Caco-2 (cell line): ENCODE measurements around the gene STK32C. TPM values are rescaled to one million over a fixed set of nuclear protein-coding genes. Genes with fewer than 3 reads are reported as not detected.

ENCODE experiments used
- BruUV-seq: library from RNA; stranded (reverse); fragments of 400-500 nt; replicated peaks from 2 replicates; lab custom pipeline; 2021; lab: Mats Ljungman, UMichigan
- CTCF ChIA-PET: fragments of 300-600 bp; sonication (Branson Sonifier 250); formaldehyde crosslinking; loops from one replicate; lab custom pipeline; 2022; ENCODE audit warnings: antibody characterized with exemption; lab: Charles Lee
- POLR2A ChIA-PET: fragments of 300-600 bp; sonication (Branson Sonifier 250); formaldehyde crosslinking; loops from one replicate; lab custom pipeline; 2022; ENCODE audit warnings: antibody characterized with exemption; lab: Charles Lee
- DNase-seq, 2 experiments: peaks; one replicate each; pipeline versions ENCODE4 v3.0.0 to v3.0.0-alpha.2; 2020 to 2022
- H3K27me3 ChIP-seq: replicated peaks from 2 replicates; pipeline ENCODE4 v1.6.0; 2011; ENCODE audit warnings: low read length; ENCODE audit not compliant: control insufficient read depth, insufficient read depth
- H3K36me3 ChIP-seq: 2 replicates; pipeline ENCODE4 v1.5.1; 2011; ENCODE audit warnings: low read length; ENCODE audit not compliant: control insufficient read depth, insufficient read depth
- H3K4me1 ChIP-seq: fragments of 250-450 bp; sonication (Bioruptor Pico); 2 replicates; pipeline ENCODE4 v1.5.1; 2020; ENCODE audit warnings: mild to moderate bottlenecking
- H3K4me3 ChIP-seq: 2 replicates; pipeline ENCODE4 v1.5.1; 2011; ENCODE audit warnings: low read depth, mild to moderate bottlenecking, control low read depth, low read length
- H3K9me3 ChIP-seq: fragments of 250-450 bp; sonication (Bioruptor Pico); 2 replicates; pipeline ENCODE4 v1.5.1; 2020; ENCODE audit warnings: mild to moderate bottlenecking, moderate library complexity
- H3K27ac Mint-ChIP-seq: one replicate; pipeline ENCODE4 v1.8.0; 2022; ENCODE audit warnings: mixed read lengths; ENCODE audit not compliant: unreplicated experiment
- H3K27me3 Mint-ChIP-seq: one replicate; pipeline ENCODE4 v1.8.0; 2022; ENCODE audit warnings: mixed read lengths; ENCODE audit not compliant: insufficient read depth, unreplicated experiment
- H3K36me3 Mint-ChIP-seq: one replicate; pipeline ENCODE4 v1.8.0; 2022; ENCODE audit warnings: mild to moderate bottlenecking, mixed read lengths; ENCODE audit not compliant: insufficient read depth, unreplicated experiment
- H3K4me1 Mint-ChIP-seq: one replicate; pipeline ENCODE4 v1.8.0; 2022; ENCODE audit warnings: low read depth, mixed read lengths; ENCODE audit not compliant: unreplicated experiment
- H3K4me3 Mint-ChIP-seq: one replicate; pipeline ENCODE4 v1.8.0; 2022; ENCODE audit warnings: mild to moderate bottlenecking, moderate library complexity, mixed read lengths; ENCODE audit not compliant: unreplicated experiment
- H3K9me3 Mint-ChIP-seq: one replicate; pipeline ENCODE4 v1.8.0; 2022; ENCODE audit warnings: mixed read lengths; ENCODE audit not compliant: unreplicated experiment
- intact Hi-C: fragments of 100-400 bp; cut with micrococcal nuclease; formaldehyde crosslinking; loops from one replicate; pipeline ENCODE4 v1.10.0; 2022; ENCODE audit not compliant: unreplicated experiment
- total RNA-seq: library from RNA; stranded (reverse); gene quantifications from 2 replicates; pipeline ENCODE4 v1.2.3, GENCODE V29; 2022
- TF ChIP-seq, protein P1 (sequence below), 2 experiments: fragments of 200-600 bp in 1 of 2; IDR thresholded peaks; 1 replicate in 1 of 2; 2 replicates in 1 of 2; pipeline versions ENCODE4 v1.5.1 to v1.8.0; 2011 to 2022; ENCODE audit warnings: antibody characterized with exemption in 1 of 2, control low read depth in 1 of 2, inconsistent platforms in 1 of 2, low read depth in 1 of 2, low read length in 1 of 2, mild to moderate bottlenecking in 1 of 2, moderate library complexity in 1 of 2; ENCODE audit not compliant: insufficient read depth in 1 of 2, severe bottlenecking in 1 of 2, unreplicated experiment in 1 of 2

Gene STK32C
- total RNA-seq, 1 experiment from 2014 or later: 13.3 TPM

GRCh38 chr10:132257907-132258306 lies 49.8 kb downstream of the STK32C start:
- H3K9me3 ChIP-seq: no peaks in the 10 kb centered on the region
- no peak overlapping the region for H3K4me3 ChIP-seq
- BruUV-seq: no TSS peak
- H3K4me1 Mint-ChIP-seq: no peaks in the 10 kb centered on the region
- no peaks in the 10 kb centered on the region for H3K27me3 Mint-ChIP-seq
- no peaks in the 10 kb centered on the region for H3K4me1 ChIP-seq
- H3K4me3 Mint-ChIP-seq: no peak overlapping the region
- no peak for DNase-seq
- H3K36me3 ChIP-seq: no peaks in the 10 kb centered on the region
- intact Hi-C loops: no loop called here
- TF ChIP-seq, protein P1, sequence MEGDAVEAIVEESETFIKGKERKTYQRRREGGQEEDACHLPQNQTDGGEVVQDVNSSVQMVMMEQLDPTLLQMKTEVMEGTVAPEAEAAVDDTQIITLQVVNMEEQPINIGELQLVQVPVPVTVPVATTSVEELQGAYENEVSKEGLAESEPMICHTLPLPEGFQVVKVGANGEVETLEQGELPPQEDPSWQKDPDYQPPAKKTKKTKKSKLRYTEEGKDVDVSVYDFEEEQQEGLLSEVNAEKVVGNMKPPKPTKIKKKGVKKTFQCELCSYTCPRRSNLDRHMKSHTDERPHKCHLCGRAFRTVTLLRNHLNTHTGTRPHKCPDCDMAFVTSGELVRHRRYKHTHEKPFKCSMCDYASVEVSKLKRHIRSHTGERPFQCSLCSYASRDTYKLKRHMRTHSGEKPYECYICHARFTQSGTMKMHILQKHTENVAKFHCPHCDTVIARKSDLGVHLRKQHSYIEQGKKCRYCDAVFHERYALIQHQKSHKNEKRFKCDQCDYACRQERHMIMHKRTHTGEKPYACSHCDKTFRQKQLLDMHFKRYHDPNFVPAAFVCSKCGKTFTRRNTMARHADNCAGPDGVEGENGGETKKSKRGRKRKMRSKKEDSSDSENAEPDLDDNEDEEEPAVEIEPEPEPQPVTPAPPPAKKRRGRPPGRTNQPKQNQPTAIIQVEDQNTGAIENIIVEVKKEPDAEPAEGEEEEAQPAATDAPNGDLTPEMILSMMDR (IDR thresholded peaks at IDR 0.05; ENCODE audit: insufficient read depth in 1 of 2, low read depth in 1 of 2, low read length in 1 of 2, severe bottlenecking in 1 of 2, unreplicated experiment in 1 of 2): no peak
- no peaks in the 10 kb centered on the region for H3K36me3 Mint-ChIP-seq
- ChIA-PET POLR2A (no interaction called here), CTCF (no interaction called here)
- H3K27me3 ChIP-seq: no peaks in the 10 kb centered on the region
- H3K27ac Mint-ChIP-seq: no peak overlapping the region
- H3K9me3 Mint-ChIP-seq: no peaks in the 10 kb centered on the region

DNA sequence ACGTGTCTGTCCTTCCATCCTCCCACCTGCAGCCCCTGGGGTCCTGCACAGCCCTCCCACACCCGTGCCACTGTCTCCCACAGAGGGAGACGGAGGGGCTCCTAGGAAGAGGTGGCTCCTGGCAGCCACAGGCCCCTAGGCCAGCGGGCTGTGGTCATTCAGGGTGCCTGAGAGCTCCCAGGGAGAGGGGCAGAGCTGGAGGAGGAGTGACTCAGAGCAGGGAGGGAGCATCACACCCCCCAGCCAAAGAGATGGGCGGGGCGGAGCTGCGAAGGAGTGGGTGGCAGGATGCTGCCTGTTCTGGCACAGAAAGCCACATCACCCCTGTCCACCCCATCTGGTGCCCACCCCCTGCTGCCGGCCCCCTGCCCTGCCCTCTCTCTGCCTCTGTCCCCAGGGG lies 50.5 kb downstream of the STK32C start:
- Mint-ChIP-seq H3K27ac (no peak overlapping the region), H3K36me3 (no peaks in the 10 kb centered on the region), H3K4me1 (no peaks in the 10 kb centered on the region), H3K27me3 (no peaks in the 10 kb centered on the region), H3K9me3 (no peaks in the 10 kb centered on the region), H3K4me3 (no peak overlapping the region)
- BruUV-seq: no TSS peak
- H3K36me3 ChIP-seq: no peaks in the 10 kb centered on the region
- POLR2A ChIA-PET: no interaction called here
- TF ChIP-seq, protein P1 (IDR thresholded peaks at IDR 0.05; ENCODE audit: insufficient read depth in 1 of 2, low read depth in 1 of 2, low read length in 1 of 2, severe bottlenecking in 1 of 2, unreplicated experiment in 1 of 2): no peak
- no peak for DNase-seq
- H3K4me1 ChIP-seq: no peaks in the 10 kb centered on the region
- no peak overlapping the region for H3K4me3 ChIP-seq
- intact Hi-C loops: no loop called here
- H3K9me3 ChIP-seq: no peaks in the 10 kb centered on the region
- H3K27me3 ChIP-seq: no peaks in the 10 kb centered on the region
- CTCF ChIA-PET: interaction anchor here (0.7 kb wide), 2 partner anchors 88 to 374 kb away, joined by 3 to 4 read pairs; no protein-coding TSS in a partner anchor

GRCh38 chr10:132256866-132257265 lies 50.9 kb downstream of the STK32C start:
- no peaks in the 10 kb centered on the region for H3K36me3 ChIP-seq
- H3K4me3 Mint-ChIP-seq: no peak overlapping the region
- no peaks in the 10 kb centered on the region for H3K4me1 ChIP-seq
- ChIA-PET CTCF (interaction anchor here (0.7 kb wide), 2 partner anchors 87 to 374 kb away, joined by 3 to 4 read pairs; no protein-coding TSS in a partner anchor), POLR2A (no interaction called here)
- H3K9me3 Mint-ChIP-seq: no peaks in the 10 kb centered on the region
- H3K4me1 Mint-ChIP-seq: no peaks in the 10 kb centered on the region
- TF ChIP-seq, protein P1 (IDR thresholded peaks at IDR 0.05; ENCODE audit: insufficient read depth in 1 of 2, low read depth in 1 of 2, low read length in 1 of 2, severe bottlenecking in 1 of 2, unreplicated experiment in 1 of 2): no peak
- no peak overlapping the region for H3K4me3 ChIP-seq
- H3K9me3 ChIP-seq: no peaks in the 10 kb centered on the region
- H3K27me3 Mint-ChIP-seq: no peaks in the 10 kb centered on the region
- no peak for DNase-seq
- no TSS peak for BruUV-seq
- intact Hi-C loops: no loop called here
- H3K27ac Mint-ChIP-seq: no peak overlapping the region
- H3K27me3 ChIP-seq: no peaks in the 10 kb centered on the region
- H3K36me3 Mint-ChIP-seq: no peaks in the 10 kb centered on the region
